ENCODE results near the gene RPLP2. TPM values are rescaled to one million over a fixed set of nuclear protein-coding genes. Genes with fewer than 3 reads are reported as not detected.
A peak's percentile ranks its signal among the peaks of the same experiment; 100 is the strongest.

The RPLP2 gene
- total RNA-seq, 1 donor = 99.4 TPM

GRCh38 chr11:802693-803466 lies 6.9 kb upstream of the RPLP2 start:
- H3K4me3 ChIP-seq (ENCODE audit: low read depth, low read length) = peak overlapping the region; percentile 68
- no peak for DNase-seq (ENCODE audit: low read depth)
- TF ChIP-seq, protein P1, sequence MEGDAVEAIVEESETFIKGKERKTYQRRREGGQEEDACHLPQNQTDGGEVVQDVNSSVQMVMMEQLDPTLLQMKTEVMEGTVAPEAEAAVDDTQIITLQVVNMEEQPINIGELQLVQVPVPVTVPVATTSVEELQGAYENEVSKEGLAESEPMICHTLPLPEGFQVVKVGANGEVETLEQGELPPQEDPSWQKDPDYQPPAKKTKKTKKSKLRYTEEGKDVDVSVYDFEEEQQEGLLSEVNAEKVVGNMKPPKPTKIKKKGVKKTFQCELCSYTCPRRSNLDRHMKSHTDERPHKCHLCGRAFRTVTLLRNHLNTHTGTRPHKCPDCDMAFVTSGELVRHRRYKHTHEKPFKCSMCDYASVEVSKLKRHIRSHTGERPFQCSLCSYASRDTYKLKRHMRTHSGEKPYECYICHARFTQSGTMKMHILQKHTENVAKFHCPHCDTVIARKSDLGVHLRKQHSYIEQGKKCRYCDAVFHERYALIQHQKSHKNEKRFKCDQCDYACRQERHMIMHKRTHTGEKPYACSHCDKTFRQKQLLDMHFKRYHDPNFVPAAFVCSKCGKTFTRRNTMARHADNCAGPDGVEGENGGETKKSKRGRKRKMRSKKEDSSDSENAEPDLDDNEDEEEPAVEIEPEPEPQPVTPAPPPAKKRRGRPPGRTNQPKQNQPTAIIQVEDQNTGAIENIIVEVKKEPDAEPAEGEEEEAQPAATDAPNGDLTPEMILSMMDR (IDR thresholded peaks at IDR 0.05; ENCODE audit: insufficient read depth, low read length) = no peak

DNA sequence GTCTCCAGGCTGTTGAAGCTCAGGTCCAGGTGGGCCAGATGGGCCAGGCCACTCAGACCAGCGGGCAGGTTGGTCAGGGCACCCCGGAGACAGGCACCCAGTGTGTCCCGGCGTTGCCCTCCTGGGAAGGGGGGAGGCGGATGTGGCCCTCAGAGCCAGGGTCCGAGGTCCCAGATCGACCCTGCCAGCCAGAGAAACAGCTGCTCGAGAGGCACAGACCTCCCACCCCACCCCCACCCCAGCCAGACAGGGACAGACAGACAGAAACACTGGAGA lies 6.4 kb upstream of the RPLP2 start:
- TF ChIP-seq, protein P1 (IDR thresholded peaks at IDR 0.05; ENCODE audit: insufficient read depth, low read length) = no peak
- no peak for DNase-seq (ENCODE audit: low read depth)
- H3K4me3 ChIP-seq (ENCODE audit: low read depth, low read length) = peak overlapping the region; percentile 68

DNA sequence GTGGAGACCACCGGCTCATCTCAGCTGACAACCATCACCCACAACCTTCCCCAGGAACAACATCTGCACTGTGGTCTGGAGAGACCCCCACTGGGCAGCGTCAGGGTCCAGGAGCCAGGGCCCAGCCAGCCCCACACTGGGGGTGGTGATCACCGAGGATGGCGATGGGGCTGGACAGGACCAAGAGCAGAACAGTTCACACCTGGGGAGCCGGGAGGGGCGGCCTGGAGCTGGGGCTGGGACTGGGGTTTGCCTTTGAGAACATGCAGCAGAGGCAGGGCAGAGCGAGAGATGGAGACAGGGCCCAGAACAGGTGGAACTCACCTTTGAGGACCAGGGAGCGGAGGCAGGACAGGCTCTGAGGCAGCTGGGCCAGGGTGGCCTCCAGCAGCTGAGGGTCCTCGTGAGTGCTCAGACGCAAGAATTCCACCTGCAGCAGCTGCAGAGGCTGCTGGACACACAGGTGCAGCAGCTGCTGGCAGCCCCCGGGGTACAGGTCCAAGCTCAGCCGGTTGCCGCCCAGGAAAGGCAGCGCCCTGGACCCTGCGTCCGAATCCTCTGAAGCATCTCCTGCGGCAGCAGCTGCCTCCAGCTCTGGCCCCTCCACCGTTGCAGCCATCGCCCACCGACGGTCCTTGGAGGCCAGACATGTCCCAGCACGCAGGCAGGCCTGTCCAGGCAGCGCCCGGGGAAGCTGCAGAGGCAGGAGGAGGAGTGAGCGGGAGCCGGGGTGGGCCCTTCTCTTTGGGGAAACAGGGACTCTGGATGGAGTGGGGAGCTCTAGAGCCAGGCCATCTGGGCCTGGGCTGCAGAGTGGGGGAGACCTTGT lies 5.8 kb upstream of the RPLP2 start:
- H3K4me3 ChIP-seq (ENCODE audit: low read depth, low read length) = peak overlapping the region; percentile 68
- no peak for DNase-seq (ENCODE audit: low read depth)

DNA sequence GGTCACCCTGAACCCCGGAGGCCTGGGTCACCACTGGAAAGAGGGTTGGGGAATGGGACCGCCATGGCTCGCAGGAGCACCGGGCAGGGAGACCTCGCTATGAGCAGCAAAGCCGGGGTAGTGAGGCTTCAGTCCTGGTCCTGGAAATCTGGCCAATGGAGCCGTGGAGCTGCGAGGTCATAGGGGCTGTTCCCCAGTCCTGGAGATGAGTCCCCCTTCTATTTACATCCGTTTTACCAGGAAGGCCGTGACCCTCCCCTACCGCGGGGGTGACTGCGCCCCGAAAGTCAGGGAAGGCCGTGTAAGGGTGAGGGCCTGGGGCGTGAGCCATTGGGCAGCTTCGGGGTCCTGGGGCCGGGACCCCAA lies 5.2 kb upstream of the RPLP2 start:
- H3K4me3 ChIP-seq (ENCODE audit: low read depth, low read length) = peak overlapping the region; percentile 68
- TF ChIP-seq, protein P1 (IDR thresholded peaks at IDR 0.05; ENCODE audit: insufficient read depth, low read length) = no peak
- DNase-seq (ENCODE audit: low read depth) = no peak

More for the DNA sequence above, 5.8 kb upstream of the RPLP2 start:
- TF ChIP-seq, protein P1 (IDR thresholded peaks at IDR 0.05; ENCODE audit: insufficient read depth, low read length) = no peak

- DNase-seq (ENCODE audit: low read depth) = no peak
- TF ChIP-seq, protein P1 (IDR thresholded peaks at IDR 0.05; ENCODE audit: insufficient read depth, low read length) = no peak
These were observed 1.1 kb upstream of the RPLP2 start for GRCh38 chr11:808427-809286.

GRCh38 chr11:810040-810567 lies 337 bp downstream of the RPLP2 start:
- H3K4me3 ChIP-seq (ENCODE audit: low read depth, low read length) = peak overlapping the region; percentile 88
- TF ChIP-seq, protein P1 (IDR thresholded peaks at IDR 0.05; ENCODE audit: insufficient read depth, low read length) = no peak
- DNase-seq (ENCODE audit: low read depth) = no peak

More at GRCh38 chr11:808427-809286, 1.1 kb upstream of the RPLP2 start:
- peak overlapping the region; percentile 88 for H3K4me3 ChIP-seq (ENCODE audit: low read depth, low read length)

All from fibroblast of the aortic adventitia (primary cell).